Measurements from ENCODE around the gene OXCT1.

OXCT1 gene

DNA sequence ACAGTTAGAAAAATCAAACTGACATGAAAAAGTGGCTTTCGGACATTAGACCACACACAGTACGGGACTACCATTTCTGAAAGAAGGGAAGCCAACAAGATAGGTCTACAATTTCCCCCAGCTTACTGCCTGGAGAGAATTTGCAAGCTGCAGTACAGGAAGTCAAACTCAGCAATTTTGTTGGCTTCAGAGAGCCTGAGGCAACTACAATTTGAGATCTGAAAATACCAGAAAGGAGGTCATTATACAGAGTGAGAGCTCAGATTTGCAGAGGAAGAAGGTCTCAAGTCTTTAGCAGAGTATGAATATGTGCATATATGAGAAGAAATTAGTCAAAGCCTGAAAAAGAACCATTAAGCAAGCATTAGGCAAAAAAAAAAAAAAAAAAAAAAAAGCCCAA is 83.0 kb downstream of the OXCT1 start:
- Mint-ChIP-seq H3K9me3 (no peaks in the 10 kb centered on the region), H3K27ac (peak overlapping the region; percentile 13), H3K4me3 (no peak overlapping the region), H3K4me1 (no peaks in the 10 kb centered on the region), H3K36me3 (peaks cover 92% of the 10 kb centered on the region)
- ATAC-seq (no peak), DNase-seq (ENCODE audit: low spot score in 2 of 2) (no peak)

- ATAC-seq, result no peak
- Mint-ChIP-seq H3K4me3 (no peak overlapping the region), H3K36me3 (peaks cover 97% of the 10 kb centered on the region), H3K27ac (no peak overlapping the region), H3K4me1 (no peaks in the 10 kb centered on the region), H3K9me3 (no peaks in the 10 kb centered on the region)
- DNase-seq (ENCODE audit: low spot score in 2 of 2), result no peak
These were observed 85.2 kb downstream of the OXCT1 start for GRCh38 chr5:41785061-41785460.

DNA sequence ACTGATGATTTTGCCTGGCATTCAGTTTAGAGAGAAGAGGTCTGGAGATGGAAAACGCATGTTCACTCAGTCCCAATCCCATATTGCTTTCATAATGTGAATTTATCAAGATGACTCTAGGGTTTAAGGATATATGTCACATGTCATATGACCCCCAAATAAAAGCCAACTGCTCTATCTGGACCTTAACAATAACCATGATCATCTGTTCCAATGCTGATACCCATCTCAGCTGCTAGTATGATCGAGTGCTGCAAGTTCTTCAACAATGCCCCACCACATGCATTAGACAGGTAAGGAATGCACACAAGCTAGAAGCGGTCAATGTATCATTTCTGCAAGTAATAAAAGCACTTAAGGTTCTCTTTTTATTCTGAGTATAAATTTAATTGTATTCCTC is 91.8 kb downstream of the OXCT1 start:
- H3K4me3 Mint-ChIP-seq, result no peak overlapping the region
- ATAC-seq, result no peak
- H3K4me1 Mint-ChIP-seq, result no peaks in the 10 kb centered on the region
- no peak for DNase-seq (ENCODE audit: low spot score in 2 of 2)
- no peaks in the 10 kb centered on the region for H3K9me3 Mint-ChIP-seq
- H3K36me3 Mint-ChIP-seq, result peaks cover 72% of the 10 kb centered on the region
- H3K27ac Mint-ChIP-seq, result no peak overlapping the region

DNA sequence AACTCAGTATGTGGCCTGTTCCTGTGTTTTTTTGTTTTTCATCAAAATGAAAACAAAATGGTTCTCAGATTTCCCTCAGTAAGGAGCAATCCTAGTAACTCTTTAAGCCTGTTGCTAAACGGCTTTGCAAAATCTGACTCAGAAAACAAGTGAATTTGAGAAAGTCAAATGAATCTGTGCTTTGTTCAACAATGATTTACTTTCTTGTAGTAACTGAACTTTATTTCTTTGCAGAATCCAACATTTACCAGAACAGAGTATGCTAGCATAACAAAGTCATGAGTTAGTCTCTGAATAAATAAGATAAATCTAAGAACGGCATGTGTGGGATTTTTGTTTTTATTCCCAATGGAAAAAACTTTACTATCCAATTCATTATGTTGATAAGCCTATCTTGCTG is 93.8 kb downstream of the OXCT1 start:
- DNase-seq (ENCODE audit: low spot score in 2 of 2), result no peak
- Mint-ChIP-seq H3K4me3 (no peak overlapping the region), H3K4me1 (peaks cover 7% of the 10 kb centered on the region), H3K9me3 (no peaks in the 10 kb centered on the region), H3K36me3 (peaks cover 72% of the 10 kb centered on the region), H3K27ac (no peak overlapping the region)
- ATAC-seq, result no peak

GRCh38 chr5:41773799-41774198 is 96.4 kb downstream of the OXCT1 start:
- H3K27ac Mint-ChIP-seq, result no peak overlapping the region
- ATAC-seq (no peak), DNase-seq (ENCODE audit: low spot score in 2 of 2) (no peak)
- peaks cover 7% of the 10 kb centered on the region for H3K4me1 Mint-ChIP-seq
- H3K36me3 Mint-ChIP-seq, result peaks cover 65% of the 10 kb centered on the region
- no peak overlapping the region for H3K4me3 Mint-ChIP-seq
- H3K9me3 Mint-ChIP-seq, result no peaks in the 10 kb centered on the region

DNA sequence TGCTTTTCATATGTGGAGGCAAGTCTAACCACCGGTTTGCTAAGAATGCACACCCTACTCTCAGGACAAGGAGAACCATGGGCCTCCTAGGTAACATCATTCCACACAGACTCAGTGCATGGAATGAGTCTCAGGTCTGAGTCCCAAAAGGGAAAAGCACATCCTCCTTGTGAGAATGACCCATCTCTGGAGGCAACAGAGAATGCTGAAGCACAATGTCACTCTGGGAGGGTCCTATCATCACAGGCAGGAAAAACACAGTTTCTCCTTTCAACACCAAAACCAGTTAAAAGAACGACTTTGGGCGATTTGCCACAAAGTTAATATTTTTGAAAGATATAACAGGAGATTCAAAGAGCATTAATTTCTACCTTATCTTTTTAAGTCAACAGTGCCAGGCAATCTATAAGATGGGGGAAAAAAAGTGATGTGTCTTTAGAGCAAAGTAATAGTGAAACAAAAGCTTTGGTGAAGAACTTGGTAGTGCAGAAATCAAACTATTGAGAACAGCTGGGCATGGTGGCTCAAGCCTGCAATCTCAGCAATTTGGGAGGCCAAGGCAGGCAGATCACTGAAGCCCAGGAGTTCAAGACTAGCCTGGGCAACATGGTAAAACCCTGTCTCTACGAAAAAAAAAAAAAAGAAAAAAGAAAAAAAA is 97.3 kb downstream of the OXCT1 start:
- no peaks in the 10 kb centered on the region for H3K9me3 Mint-ChIP-seq
- H3K27ac Mint-ChIP-seq, result peak overlapping the region; percentile 71
- H3K36me3 Mint-ChIP-seq, result peaks cover 56% of the 10 kb centered on the region
- ATAC-seq (peak; percentile 52), DNase-seq (ENCODE audit: low spot score in 2 of 2) (no peak)
- no peak overlapping the region for H3K4me3 Mint-ChIP-seq
- peaks cover 13% of the 10 kb centered on the region for H3K4me1 Mint-ChIP-seq

- H3K4me3 Mint-ChIP-seq, result no peak overlapping the region
- H3K4me1 Mint-ChIP-seq, result peaks cover 13% of the 10 kb centered on the region
- no peak for ATAC-seq
These were observed 98.2 kb downstream of the OXCT1 start for GRCh38 chr5:41772056-41772455.

GRCh38 chr5:41770799-41771198 is 99.4 kb downstream of the OXCT1 start:
- H3K4me3 Mint-ChIP-seq, result no peak overlapping the region
- peaks cover 13% of the 10 kb centered on the region for H3K4me1 Mint-ChIP-seq
- no peak for DNase-seq (ENCODE audit: low spot score in 2 of 2)
- no peak overlapping the region for H3K27ac Mint-ChIP-seq
- no peak for ATAC-seq
- peaks cover 62% of the 10 kb centered on the region for H3K36me3 Mint-ChIP-seq
- no peaks in the 10 kb centered on the region for H3K9me3 Mint-ChIP-seq

More at GRCh38 chr5:41772056-41772455, 98.2 kb downstream of the OXCT1 start:
- Mint-ChIP-seq H3K36me3 (peaks cover 50% of the 10 kb centered on the region), H3K9me3 (no peaks in the 10 kb centered on the region), H3K27ac (no peak overlapping the region)
- no peak for DNase-seq (ENCODE audit: low spot score in 2 of 2)

GRCh38 chr5:41768692-41769091 is 101.5 kb downstream of the OXCT1 start:
- DNase-seq (ENCODE audit: low spot score in 2 of 2) (no peak), ATAC-seq (no peak)
- Mint-ChIP-seq H3K4me3 (no peak overlapping the region), H3K27ac (peak overlapping the region; percentile 9), H3K4me1 (peaks cover 21% of the 10 kb centered on the region), H3K36me3 (peaks cover 69% of the 10 kb centered on the region), H3K9me3 (no peaks in the 10 kb centered on the region)

DNA sequence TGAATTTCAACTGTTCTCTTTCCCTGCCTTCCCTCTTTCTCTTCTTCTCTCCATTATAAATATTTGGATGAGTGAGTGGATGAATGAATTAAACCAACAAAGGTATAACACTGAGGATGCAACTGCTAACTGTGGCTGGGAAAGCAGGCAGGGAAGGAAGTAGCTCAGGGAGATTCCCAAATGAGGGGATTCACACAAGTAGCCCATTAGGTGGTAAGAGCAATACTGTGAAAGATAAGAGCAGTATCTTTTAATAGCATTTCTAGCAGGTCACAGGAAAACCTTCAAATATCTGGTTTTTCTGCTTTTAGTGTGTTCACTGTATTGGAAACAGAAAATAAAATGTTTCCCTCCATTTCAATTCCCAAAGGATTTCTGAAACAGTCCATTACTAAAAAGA is 105.6 kb downstream of the OXCT1 start:
- H3K36me3 Mint-ChIP-seq, result peaks cover 72% of the 10 kb centered on the region
- peak overlapping the region; percentile 44 for H3K27ac Mint-ChIP-seq
- no peaks in the 10 kb centered on the region for H3K9me3 Mint-ChIP-seq
- DNase-seq (ENCODE audit: low spot score in 2 of 2) (no peak), ATAC-seq (no peak)
- H3K4me1 Mint-ChIP-seq, result peaks cover 14% of the 10 kb centered on the region
- H3K4me3 Mint-ChIP-seq, result no peak overlapping the region

- H3K4me3 Mint-ChIP-seq, result no peak overlapping the region
- H3K36me3 Mint-ChIP-seq, result peaks cover 74% of the 10 kb centered on the region
- H3K27ac Mint-ChIP-seq, result no peak overlapping the region
- H3K9me3 Mint-ChIP-seq, result no peaks in the 10 kb centered on the region
- peaks cover 12% of the 10 kb centered on the region for H3K4me1 Mint-ChIP-seq
- ATAC-seq, result no peak
- no peak for DNase-seq (ENCODE audit: low spot score in 2 of 2)
These were observed 106.7 kb downstream of the OXCT1 start for GRCh38 chr5:41763574-41763973.

DNA sequence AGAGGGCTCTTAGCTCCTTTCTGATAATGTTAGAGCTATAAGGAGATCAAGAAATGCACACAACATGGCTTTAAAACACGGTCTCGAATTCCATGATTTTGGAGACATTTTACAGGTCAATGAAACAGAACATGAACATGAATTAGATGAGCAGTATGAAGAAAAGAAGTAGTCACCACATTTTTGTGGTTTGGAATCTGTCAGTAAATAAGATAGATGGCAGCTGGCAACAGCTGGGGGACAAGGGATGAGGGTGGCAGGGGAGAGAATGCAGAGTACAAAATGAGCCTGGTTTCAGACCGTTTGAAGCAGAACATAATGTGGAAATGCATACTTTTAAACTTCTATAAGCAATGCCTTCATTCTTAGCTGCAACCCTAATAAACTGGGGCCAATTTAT is 107.1 kb downstream of the OXCT1 start:
- no peak for ATAC-seq
- Mint-ChIP-seq H3K36me3 (peaks cover 79% of the 10 kb centered on the region), H3K27ac (no peak overlapping the region), H3K9me3 (no peaks in the 10 kb centered on the region), H3K4me3 (no peak overlapping the region), H3K4me1 (peaks cover 9% of the 10 kb centered on the region)
- DNase-seq (ENCODE audit: low spot score in 2 of 2), result no peak

GRCh38 chr5:41762426-41762825 is 107.8 kb downstream of the OXCT1 start:
- ATAC-seq (no peak), DNase-seq (ENCODE audit: low spot score in 2 of 2) (no peak)
- Mint-ChIP-seq H3K4me1 (peaks cover 9% of the 10 kb centered on the region), H3K9me3 (no peaks in the 10 kb centered on the region), H3K36me3 (peaks cover 86% of the 10 kb centered on the region), H3K27ac (no peak overlapping the region), H3K4me3 (no peak overlapping the region)

GRCh38 chr5:41761663-41762062 is 108.6 kb downstream of the OXCT1 start:
- peaks cover 86% of the 10 kb centered on the region for H3K36me3 Mint-ChIP-seq
- H3K4me1 Mint-ChIP-seq, result peaks cover 9% of the 10 kb centered on the region
- DNase-seq (ENCODE audit: low spot score in 2 of 2) (no peak), ATAC-seq (no peak)
- H3K9me3 Mint-ChIP-seq, result no peaks in the 10 kb centered on the region
- H3K27ac Mint-ChIP-seq, result no peak overlapping the region
- no peak overlapping the region for H3K4me3 Mint-ChIP-seq

GRCh38 chr5:41755705-41756104 is 114.5 kb downstream of the OXCT1 start:
- H3K27ac Mint-ChIP-seq, result no peak overlapping the region
- ATAC-seq (no peak), DNase-seq (ENCODE audit: low spot score in 2 of 2) (no peak)
- no peaks in the 10 kb centered on the region for H3K9me3 Mint-ChIP-seq
- H3K4me3 Mint-ChIP-seq, result no peak overlapping the region
- peaks cover 7% of the 10 kb centered on the region for H3K4me1 Mint-ChIP-seq
- peaks cover 54% of the 10 kb centered on the region for H3K36me3 Mint-ChIP-seq

DNA sequence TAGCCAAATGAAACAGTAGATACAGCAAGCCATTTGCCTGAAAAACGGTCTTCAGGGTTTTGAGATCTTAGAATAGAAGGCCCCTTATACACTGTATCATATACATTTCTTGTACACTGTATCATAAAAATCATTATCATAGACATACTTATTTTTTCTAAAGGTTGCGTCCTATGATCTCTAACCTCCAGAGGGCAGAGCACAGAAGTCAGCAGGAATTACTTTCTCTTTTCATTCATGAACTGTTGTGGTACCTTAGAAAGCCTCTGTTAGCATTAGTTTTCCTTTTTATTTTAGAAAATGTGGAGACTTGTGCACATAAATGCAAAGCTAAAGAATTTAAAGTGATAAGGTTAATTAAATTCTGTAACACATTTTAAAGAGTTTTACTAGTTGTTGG is 115.4 kb downstream of the OXCT1 start:
- no peak for DNase-seq (ENCODE audit: low spot score in 2 of 2)
- H3K9me3 Mint-ChIP-seq, result no peaks in the 10 kb centered on the region
- H3K4me3 Mint-ChIP-seq, result no peak overlapping the region
- no peak for ATAC-seq
- H3K4me1 Mint-ChIP-seq, result peaks cover 7% of the 10 kb centered on the region
- no peak overlapping the region for H3K27ac Mint-ChIP-seq
- peaks cover 47% of the 10 kb centered on the region for H3K36me3 Mint-ChIP-seq

DNA sequence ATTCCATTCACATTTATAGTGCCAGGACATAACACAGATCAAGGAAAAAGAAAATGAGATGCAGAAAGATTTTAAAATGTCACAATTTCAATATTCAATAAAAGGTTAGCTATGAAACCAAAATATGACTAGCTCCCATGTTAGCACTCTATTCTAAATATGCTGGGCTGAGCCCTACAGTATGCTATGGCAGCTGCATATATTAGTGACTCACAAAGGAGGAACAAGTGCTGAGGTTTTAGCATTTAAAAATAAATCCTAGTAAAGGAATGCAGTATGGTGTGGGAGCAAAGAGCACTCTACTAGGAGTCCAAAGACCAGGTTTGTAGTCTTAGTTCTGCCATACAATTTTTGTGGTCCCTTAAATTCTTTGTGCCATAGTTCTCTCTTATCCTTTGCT is 118.4 kb downstream of the OXCT1 start:
- DNase-seq (ENCODE audit: low spot score in 2 of 2), result no peak
- no peak overlapping the region for H3K27ac Mint-ChIP-seq
- ATAC-seq, result no peak
- H3K36me3 Mint-ChIP-seq, result peaks cover 20% of the 10 kb centered on the region
- peaks cover 7% of the 10 kb centered on the region for H3K4me1 Mint-ChIP-seq
- no peaks in the 10 kb centered on the region for H3K9me3 Mint-ChIP-seq
- no peak overlapping the region for H3K4me3 Mint-ChIP-seq
